ENCODE data around the gene SVEP1.

GRCh38 chr9:110443146-110443865 is 136.2 kb downstream of the SVEP1 start:
- no peak for TF ChIP-seq CTCF (IDR thresholded peaks at IDR 0.05; ENCODE audit: low read depth, low read length)
- TF ChIP-seq, protein P1, sequence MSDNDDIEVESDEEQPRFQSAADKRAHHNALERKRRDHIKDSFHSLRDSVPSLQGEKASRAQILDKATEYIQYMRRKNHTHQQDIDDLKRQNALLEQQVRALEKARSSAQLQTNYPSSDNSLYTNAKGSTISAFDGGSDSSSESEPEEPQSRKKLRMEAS (IDR thresholded peaks at IDR 0.05; ENCODE audit: low read depth, low read length), result no peak
